GM21367 (cell line): Measurements from ENCODE around the gene CORO7.

Experiments
- ATAC-seq: cut with Tn5 transposase; IDR thresholded peaks from one replicate; pipeline ENCODE4 v1.9.1; 2021; ENCODE audit not compliant: unreplicated experiment

Gene CORO7

GRCh38 chr16:4373356-4373908 is 43.0 kb downstream of the CORO7 start:
- ATAC-seq, result no peak

GRCh38 chr16:4372578-4373355 is 43.6 kb downstream of the CORO7 start:
- ATAC-seq, result no peak

- ATAC-seq, result no peak
Measured at GRCh38 chr16:4372001-4372577, 44.3 kb downstream of the CORO7 start.

- ATAC-seq, result peak; percentile 64
Measured at GRCh38 chr16:4371357-4372000, 44.9 kb downstream of the CORO7 start, which contains the start of gene VASN. Gene VASN, plus strand, starts transcription at chr16:4371848. Its CDS starts 9,030 bp downstream, at chr16:4380878.

- ATAC-seq, result no peak
Measured at GRCh38 chr16:4370570-4371356, 45.6 kb downstream of the CORO7 start.

DNA sequence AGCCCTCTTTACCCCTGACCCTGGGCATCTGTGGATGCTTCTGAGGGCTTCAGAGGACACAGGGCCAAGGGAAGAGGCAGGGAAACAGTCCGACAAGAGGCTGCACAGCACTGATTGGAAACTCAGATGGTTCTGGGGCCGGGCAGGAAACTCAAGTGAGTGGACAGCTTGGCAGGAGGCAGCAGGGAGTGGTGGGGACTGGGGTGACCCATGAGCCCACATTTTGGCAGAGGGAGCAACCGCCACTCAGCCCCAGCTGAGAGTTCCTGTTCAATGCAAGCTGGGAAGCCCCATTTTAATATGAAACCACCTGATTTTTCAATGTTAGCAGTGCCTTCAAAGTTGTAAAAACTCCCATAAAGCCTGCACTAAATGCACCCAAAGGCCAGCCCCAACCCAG is 46.2 kb downstream of the CORO7 start:
- no peak for ATAC-seq

GRCh38 chr16:4369007-4369733 is 47.2 kb downstream of the CORO7 start:
- ATAC-seq, result no peak

DNA sequence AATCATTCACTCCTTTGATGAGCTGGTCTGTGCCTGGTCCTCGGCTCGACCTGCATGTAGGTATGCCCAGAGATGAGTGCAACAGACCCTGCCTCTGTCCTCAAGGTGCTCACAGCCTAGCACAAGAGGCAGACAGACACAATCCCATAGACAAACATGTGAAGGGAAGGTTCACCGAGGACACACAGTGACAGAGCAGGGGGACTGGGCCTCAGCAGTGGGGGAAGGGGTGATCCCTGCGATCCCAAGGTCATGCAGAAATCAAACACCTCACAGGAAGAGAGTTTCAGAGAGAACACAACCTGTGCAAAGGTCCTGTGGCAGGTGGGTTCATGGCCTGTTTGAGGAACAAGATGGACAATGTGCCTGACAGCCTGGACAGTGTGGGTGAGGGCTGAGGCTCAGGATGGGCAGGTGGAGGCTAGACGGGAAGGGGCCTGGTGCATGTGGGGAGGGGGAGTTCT is 49.0 kb downstream of the CORO7 start:
- no peak for ATAC-seq

GRCh38 chr16:4366016-4366415 is 50.4 kb downstream of the CORO7 start:
- no peak for ATAC-seq

GRCh38 chr16:4365615-4366014 is 50.8 kb downstream of the CORO7 start:
- ATAC-seq, result no peak

DNA sequence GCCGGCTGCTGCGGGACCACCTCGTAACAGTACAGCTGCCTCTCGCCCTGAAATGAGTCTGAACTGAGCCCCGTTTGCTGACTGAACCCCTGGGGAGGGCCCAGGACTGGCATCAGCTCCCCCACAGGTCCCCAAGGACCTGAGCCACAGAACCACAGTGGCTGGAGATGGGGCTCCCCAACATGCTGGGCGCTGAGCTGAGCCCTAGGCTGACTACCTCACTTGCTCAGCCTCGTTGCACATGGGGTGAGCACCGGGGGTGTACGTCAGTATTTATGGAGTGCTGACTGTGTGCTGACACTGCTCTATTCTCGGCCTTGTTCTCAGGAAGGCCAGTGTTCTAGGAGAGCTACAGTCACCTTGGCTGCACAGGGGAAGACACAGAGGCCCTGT is 51.4 kb downstream of the CORO7 start:
- peak; percentile 72 for ATAC-seq

DNA sequence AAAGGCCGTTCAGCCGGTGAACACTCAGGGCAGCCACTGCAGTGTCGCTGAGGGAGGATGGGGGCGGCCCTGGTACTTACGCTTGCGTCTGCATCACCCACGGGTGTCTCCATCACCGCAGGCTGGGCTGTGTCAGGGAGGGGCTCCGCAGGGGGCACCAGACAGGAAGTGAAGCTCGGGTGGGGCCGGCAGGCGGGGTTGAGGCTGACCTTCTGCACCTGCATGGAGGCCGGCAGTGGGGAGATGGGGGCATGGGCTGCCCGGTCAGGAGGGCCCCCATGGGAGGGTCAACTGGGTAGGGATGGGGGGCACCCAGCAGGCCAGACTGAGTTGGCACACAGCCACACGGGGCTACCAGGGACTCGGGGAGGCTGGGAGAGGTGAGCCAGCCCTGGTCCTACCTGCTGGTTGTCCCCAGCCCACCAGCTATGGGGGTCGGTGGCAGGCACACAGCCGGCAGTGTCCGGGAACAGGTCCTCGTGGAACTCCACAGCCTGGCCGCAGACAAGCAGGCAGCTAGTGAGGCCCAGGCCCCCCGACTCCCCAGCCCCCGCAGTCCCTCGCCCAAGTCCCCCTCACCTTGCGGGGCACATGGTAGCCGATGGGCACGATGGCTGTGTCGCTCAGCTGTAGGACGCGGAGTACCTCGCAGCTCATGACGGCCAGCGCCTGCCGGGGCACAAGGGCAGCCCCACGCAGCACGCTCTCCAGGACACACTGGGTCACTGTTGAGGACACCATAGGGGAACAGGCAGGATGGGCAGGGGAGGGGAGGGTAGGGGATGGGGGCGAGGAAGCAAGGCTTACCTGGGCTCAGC is 52.0 kb downstream of the CORO7 start:
- no peak for ATAC-seq

DNA sequence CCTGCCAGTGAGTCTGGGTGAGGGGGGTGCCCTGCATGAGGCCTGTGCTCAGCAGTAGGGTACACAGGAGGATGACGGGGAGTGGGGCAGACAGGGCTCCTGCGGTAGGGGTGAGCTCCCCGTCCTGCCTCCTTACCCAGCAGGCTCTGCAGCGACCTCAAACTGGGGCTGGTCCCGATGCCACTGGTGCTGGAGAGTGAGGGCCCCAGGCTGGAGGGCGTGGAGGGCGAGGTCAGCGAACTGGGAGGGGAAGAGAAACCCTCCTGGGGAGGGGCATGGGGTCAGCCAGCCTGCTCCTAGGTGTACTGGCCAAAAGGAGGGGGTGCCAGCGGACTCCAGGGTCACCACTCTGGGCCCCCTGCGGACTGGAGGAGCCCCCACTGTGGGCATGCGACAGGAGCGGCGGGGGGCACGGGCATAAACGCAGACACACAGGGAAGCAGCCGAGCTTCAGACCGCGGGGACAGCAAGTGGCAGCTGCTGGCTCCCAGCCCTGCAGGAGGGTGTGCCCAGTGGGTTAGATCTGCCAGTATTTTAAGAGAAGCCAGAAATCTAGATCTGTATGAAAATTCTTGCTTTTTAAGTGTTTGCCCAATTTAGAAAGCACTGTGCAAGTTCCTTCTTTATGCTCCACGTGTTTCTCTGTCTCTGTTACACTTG is 53.8 kb downstream of the CORO7 start:
- ATAC-seq, result no peak

- no peak for ATAC-seq
Measured at GRCh38 chr16:4361944-4362311, 54.5 kb downstream of the CORO7 start.

DNA sequence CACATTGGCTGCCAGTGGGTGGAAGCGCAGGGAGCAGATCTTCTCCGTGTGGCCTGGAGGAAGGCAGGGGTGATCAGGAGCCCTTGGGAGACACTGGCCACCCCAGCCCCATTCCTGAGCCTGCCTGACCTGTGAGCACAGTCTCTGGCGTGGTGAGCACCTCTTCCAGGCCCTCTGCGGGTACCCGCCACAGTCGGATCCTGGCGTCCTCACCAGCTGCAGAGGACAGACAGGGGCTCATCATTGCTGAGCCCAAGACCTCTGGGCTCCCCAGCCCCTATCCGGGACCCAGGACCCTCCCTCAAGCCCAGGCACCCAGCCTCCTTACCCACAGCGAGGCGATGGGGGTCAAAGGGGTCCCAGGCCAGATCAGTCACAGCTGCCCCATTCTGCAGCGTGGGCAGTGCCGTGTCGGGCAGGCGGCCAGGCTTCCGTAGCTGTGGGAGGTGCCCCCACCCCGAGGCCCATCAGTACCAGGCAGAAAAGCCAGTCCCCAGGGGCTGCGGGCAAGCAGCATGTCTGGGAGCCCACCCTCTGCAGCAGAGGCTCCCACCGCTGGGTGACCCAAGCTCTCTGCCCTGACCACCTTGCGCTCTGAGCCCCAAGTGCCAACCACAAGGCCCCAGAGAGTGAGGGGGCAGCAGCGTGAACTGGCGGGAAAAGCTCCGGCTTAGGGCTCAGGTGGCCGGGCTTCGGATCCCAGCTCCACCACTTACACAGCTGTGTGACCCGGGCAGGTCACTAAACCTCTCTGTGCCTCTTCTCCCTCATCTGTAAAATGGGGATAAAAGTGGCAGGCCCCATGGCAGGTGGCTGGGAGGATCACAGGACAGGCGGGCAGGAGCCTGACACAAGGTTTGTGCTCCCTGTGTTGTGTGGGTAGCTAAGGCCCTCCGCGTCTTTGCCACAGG is 55.1 kb downstream of the CORO7 start:
- ATAC-seq, result no peak

DNA sequence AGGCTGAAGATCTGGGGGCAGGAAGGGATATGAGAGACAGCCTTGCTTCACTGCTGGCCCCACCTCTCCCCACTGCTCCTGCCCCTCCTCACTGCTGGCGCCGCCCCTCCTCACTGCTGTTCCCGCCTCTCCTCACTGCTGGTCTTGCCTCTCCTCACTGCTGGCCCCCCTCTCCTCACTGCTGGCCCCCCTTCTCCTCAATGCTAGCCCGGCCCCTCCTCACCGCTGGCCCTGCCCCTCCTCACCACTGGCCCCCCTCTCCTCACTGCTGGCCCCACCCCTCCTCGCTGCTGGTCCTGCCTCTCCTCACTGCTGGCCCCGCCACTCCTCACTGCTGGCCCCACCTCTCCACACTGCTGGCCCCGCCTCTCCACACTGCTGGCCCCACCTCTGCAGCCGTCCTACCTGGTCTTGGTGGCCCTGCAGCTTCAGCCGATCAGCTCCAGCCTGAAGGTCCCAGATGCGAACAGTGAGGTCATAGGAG is 55.8 kb downstream of the CORO7 start:
- no peak for ATAC-seq

- no peak for ATAC-seq
Measured at GRCh38 chr16:4359914-4360313, 56.5 kb downstream of the CORO7 start.
